Measurements from ENCODE around the gene AKT1.

AKT1 gene

DNA sequence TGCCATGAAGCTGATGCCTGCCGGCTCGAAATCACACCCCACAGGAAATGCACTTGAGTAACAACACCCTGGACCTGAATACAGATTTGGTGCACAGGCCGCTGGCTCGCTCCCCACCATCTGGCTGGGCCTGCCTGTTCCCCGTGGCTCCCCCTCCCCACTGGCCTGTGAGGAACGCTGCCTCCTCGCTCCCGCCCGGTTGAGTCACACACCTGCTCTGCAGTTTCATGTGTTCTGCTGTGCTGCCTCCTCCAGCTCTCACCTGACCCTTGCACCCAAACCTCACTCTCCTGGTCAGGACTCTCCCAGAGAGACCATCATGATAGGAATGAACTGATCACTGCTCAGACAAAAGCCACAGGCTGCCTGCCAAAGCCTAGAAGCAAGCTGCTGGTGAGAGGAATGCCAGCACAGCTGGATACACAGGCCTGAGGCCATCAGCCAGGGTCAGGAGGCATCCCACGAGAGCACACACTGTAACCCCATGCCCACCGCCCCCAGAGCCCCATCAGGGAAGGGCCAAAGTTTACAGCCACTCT is 46.4 kb downstream of the AKT1 start:
- Histone ChIP-seq H2BK5ac (ENCODE audit: low read depth, low read length, poor library complexity) (no peak overlapping the region), H3K4me3 (ENCODE audit: low read depth, low read length) (peak overlapping the region; percentile 40), H3K27me3 (ENCODE audit: insufficient read depth, low read length) (no peaks in the 10 kb centered on the region), H3K79me1 (ENCODE audit: low read length) (peaks cover 8% of the 10 kb centered on the region), H3K4me1 (ENCODE audit: control insufficient read depth in 1 of 2, insufficient read depth in 2 of 2, low read length in 2 of 2) (peaks cover 16 to 22% of the 10 kb centered on the region in 2 experiments), H3K79me2 (ENCODE audit: control insufficient read depth, insufficient read depth, low read length, poor library complexity) (peaks cover 11% of the 10 kb centered on the region), H4K8ac (ENCODE audit: low read depth, low read length) (no peak overlapping the region), H2AFZ (ENCODE audit: insufficient read depth, low read length, poor library complexity) (no peak overlapping the region), H3K9me3 (ENCODE audit: insufficient read depth, low read depth, low read length) (peaks cover 19% of the 10 kb centered on the region), H3K27ac (ENCODE audit: low read depth, low read length) (no peak overlapping the region), H3K23ac (ENCODE audit: low read length) (no peak overlapping the region), H2BK120ac (ENCODE audit: insufficient read depth, low read length, poor library complexity) (no peak overlapping the region), H2AK5ac (ENCODE audit: low read length) (no peak overlapping the region), H3K14ac (ENCODE audit: low read length) (no peak overlapping the region), H3K18ac (ENCODE audit: low read length) (no peak overlapping the region), H3K36me3 (ENCODE audit: control insufficient read depth in 1 of 2, insufficient read depth in 2 of 2, low read length in 2 of 2) (no peaks in the 10 kb centered on the region), H2BK12ac (ENCODE audit: low read length) (no peak overlapping the region), H3K4ac (ENCODE audit: low read depth, low read length) (no peak overlapping the region), H4K12ac (ENCODE audit: low read depth, low read length) (no peak overlapping the region), H3K4me2 (ENCODE audit: low read length) (no peak overlapping the region), H3K9ac (ENCODE audit: low read length) (no peak overlapping the region), H4K91ac (ENCODE audit: low read depth, low read length) (no peak overlapping the region)
- peak; percentile 49 to 62 for DNase-seq
- WGBS (ENCODE audit: extremely low coverage, insufficient coverage, insufficient read length) = no CpG with 5 or more reads among the region's 11 CpGs

GRCh38 chr14:104747876-104748275 is 47.7 kb downstream of the AKT1 start:
- Histone ChIP-seq H3K79me2 (ENCODE audit: control insufficient read depth, insufficient read depth, low read length, poor library complexity) (no peaks in the 10 kb centered on the region), H3K36me3 (ENCODE audit: control insufficient read depth in 1 of 2, insufficient read depth in 2 of 2, low read length in 2 of 2) (no peaks in the 10 kb centered on the region), H4K12ac (ENCODE audit: low read depth, low read length) (no peak overlapping the region), H4K91ac (ENCODE audit: low read depth, low read length) (no peak overlapping the region), H3K9me3 (ENCODE audit: insufficient read depth, low read depth, low read length) (peaks cover 18% of the 10 kb centered on the region), H3K14ac (ENCODE audit: low read length) (no peak overlapping the region), H2AFZ (ENCODE audit: insufficient read depth, low read length, poor library complexity) (no peak overlapping the region), H3K4ac (ENCODE audit: low read depth, low read length) (no peak overlapping the region), H3K4me2 (ENCODE audit: low read length) (no peak overlapping the region), H3K79me1 (ENCODE audit: low read length) (peaks cover 3% of the 10 kb centered on the region), H2AK5ac (ENCODE audit: low read length) (no peak overlapping the region), H2BK5ac (ENCODE audit: low read depth, low read length, poor library complexity) (no peak overlapping the region), H3K9ac (ENCODE audit: low read length) (no peak overlapping the region), H3K27me3 (ENCODE audit: insufficient read depth, low read length) (no peaks in the 10 kb centered on the region), H4K8ac (ENCODE audit: low read depth, low read length) (no peak overlapping the region), H3K18ac (ENCODE audit: low read length) (no peak overlapping the region), H3K27ac (ENCODE audit: low read depth, low read length) (peak overlapping the region; percentile 35), H2BK12ac (ENCODE audit: low read length) (no peak overlapping the region), H2BK120ac (ENCODE audit: insufficient read depth, low read length, poor library complexity) (no peak overlapping the region), H3K4me1 (ENCODE audit: control insufficient read depth in 1 of 2, insufficient read depth in 2 of 2, low read length in 2 of 2) (peaks cover 10 to 15% of the 10 kb centered on the region in 2 experiments), H3K4me3 (ENCODE audit: low read depth, low read length) (no peak overlapping the region), H3K23ac (ENCODE audit: low read length) (no peak overlapping the region)
- DNase-seq = peak; percentile 41 to 50
- WGBS (ENCODE audit: extremely low coverage, insufficient coverage, insufficient read length) = no CpG with 5 or more reads among the region's 9 CpGs

DNA sequence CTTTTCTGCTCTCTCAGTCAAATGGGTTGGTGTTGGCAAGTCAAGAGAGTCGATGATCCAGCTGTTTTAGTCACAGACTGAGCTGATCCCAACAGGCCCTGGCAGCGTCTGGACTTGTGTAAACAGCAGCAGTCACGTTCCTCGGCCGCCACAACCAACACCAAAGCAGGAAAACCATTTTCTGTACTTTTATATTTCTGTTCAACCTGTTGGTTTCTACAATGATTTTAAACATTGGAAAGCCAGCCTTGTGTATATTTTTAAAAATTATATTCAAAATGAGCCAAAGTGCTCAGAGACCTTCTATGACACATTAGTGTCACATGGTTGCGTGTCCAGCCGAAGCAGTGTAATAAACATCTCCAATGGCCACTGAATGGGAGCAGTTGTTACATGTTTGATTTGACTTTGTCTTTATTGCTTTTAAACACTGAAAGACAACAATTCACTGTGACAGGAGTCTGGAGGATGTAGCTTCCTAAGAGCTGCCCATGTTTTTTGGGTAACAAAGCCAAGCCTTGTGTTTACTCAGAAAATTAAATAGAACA is 48.5 kb downstream of the AKT1 start:
- Histone ChIP-seq H3K4me3 (ENCODE audit: low read depth, low read length) (no peak overlapping the region), H3K79me2 (ENCODE audit: control insufficient read depth, insufficient read depth, low read length, poor library complexity) (no peaks in the 10 kb centered on the region), H3K14ac (ENCODE audit: low read length) (no peak overlapping the region), H4K12ac (ENCODE audit: low read depth, low read length) (no peak overlapping the region), H3K27ac (ENCODE audit: low read depth, low read length) (no peak overlapping the region), H2BK120ac (ENCODE audit: insufficient read depth, low read length, poor library complexity) (no peak overlapping the region), H2AK5ac (ENCODE audit: low read length) (no peak overlapping the region), H3K4me2 (ENCODE audit: low read length) (no peak overlapping the region), H4K8ac (ENCODE audit: low read depth, low read length) (no peak overlapping the region), H3K4me1 (ENCODE audit: control insufficient read depth in 1 of 2, insufficient read depth in 2 of 2, low read length in 2 of 2) (peaks cover 10 to 12% of the 10 kb centered on the region in 2 experiments), H4K91ac (ENCODE audit: low read depth, low read length) (no peak overlapping the region), H3K18ac (ENCODE audit: low read length) (no peak overlapping the region), H3K4ac (ENCODE audit: low read depth, low read length) (no peak overlapping the region), H2BK12ac (ENCODE audit: low read length) (no peak overlapping the region), H3K9ac (ENCODE audit: low read length) (no peak overlapping the region), H3K36me3 (ENCODE audit: control insufficient read depth in 1 of 2, insufficient read depth in 2 of 2, low read length in 2 of 2) (no peaks in the 10 kb centered on the region), H2BK5ac (ENCODE audit: low read depth, low read length, poor library complexity) (no peak overlapping the region), H2AFZ (ENCODE audit: insufficient read depth, low read length, poor library complexity) (no peak overlapping the region), H3K79me1 (ENCODE audit: low read length) (no peaks in the 10 kb centered on the region), H3K23ac (ENCODE audit: low read length) (no peak overlapping the region), H3K27me3 (ENCODE audit: insufficient read depth, low read length) (no peaks in the 10 kb centered on the region), H3K9me3 (ENCODE audit: insufficient read depth, low read depth, low read length) (peaks cover 15% of the 10 kb centered on the region)
- DNase-seq = no peak
- no CpG with 5 or more reads among the region's 7 CpGs for WGBS (ENCODE audit: extremely low coverage, insufficient coverage, insufficient read length)

GRCh38 chr14:104746071-104746545 is 49.4 kb downstream of the AKT1 start:
- no peak overlapping the region for H3K4me3 ChIP-seq (ENCODE audit: low read depth, low read length)
- no peak overlapping the region for H3K18ac ChIP-seq (ENCODE audit: low read length)
- H3K79me2 ChIP-seq (ENCODE audit: control insufficient read depth, insufficient read depth, low read length, poor library complexity) = no peaks in the 10 kb centered on the region
- H3K23ac ChIP-seq (ENCODE audit: low read length) = no peak overlapping the region
- H3K27me3 ChIP-seq (ENCODE audit: insufficient read depth, low read length) = no peaks in the 10 kb centered on the region
- H3K4me2 ChIP-seq (ENCODE audit: low read length) = no peak overlapping the region
- DNase-seq = no peak
- H3K36me3 ChIP-seq (ENCODE audit: control insufficient read depth in 1 of 2, insufficient read depth in 2 of 2, low read length in 2 of 2) = no peaks in the 10 kb centered on the region
- no peak overlapping the region for H4K91ac ChIP-seq (ENCODE audit: low read depth, low read length)
- no peak overlapping the region for H2AFZ ChIP-seq (ENCODE audit: insufficient read depth, low read length, poor library complexity)
- no CpG with 5 or more reads among the region's 13 CpGs for WGBS (ENCODE audit: extremely low coverage, insufficient coverage, insufficient read length)
- H3K9me3 ChIP-seq (ENCODE audit: insufficient read depth, low read depth, low read length) = peaks cover 7% of the 10 kb centered on the region
- peaks cover 10 to 11% of the 10 kb centered on the region in 2 experiments for H3K4me1 ChIP-seq (ENCODE audit: control insufficient read depth in 1 of 2, insufficient read depth in 2 of 2, low read length in 2 of 2)
- H2BK120ac ChIP-seq (ENCODE audit: insufficient read depth, low read length, poor library complexity) = no peak overlapping the region
- no peaks in the 10 kb centered on the region for H3K79me1 ChIP-seq (ENCODE audit: low read length)
- no peak overlapping the region for H3K4ac ChIP-seq (ENCODE audit: low read depth, low read length)
- no peak overlapping the region for H3K9ac ChIP-seq (ENCODE audit: low read length)
- no peak overlapping the region for H4K8ac ChIP-seq (ENCODE audit: low read depth, low read length)
- H2BK12ac ChIP-seq (ENCODE audit: low read length) = no peak overlapping the region
- H3K27ac ChIP-seq (ENCODE audit: low read depth, low read length) = no peak overlapping the region
- H2AK5ac ChIP-seq (ENCODE audit: low read length) = no peak overlapping the region
- no peak overlapping the region for H3K14ac ChIP-seq (ENCODE audit: low read length)
- H4K12ac ChIP-seq (ENCODE audit: low read depth, low read length) = no peak overlapping the region
- no peak overlapping the region for H2BK5ac ChIP-seq (ENCODE audit: low read depth, low read length, poor library complexity)

Data from trophoblast cell (in vitro differentiated cells and primary cell).